Sigmoid colon (tissue), 7 donors: ENCODE data around the gene MYL5. TPM values are rescaled to one million over a fixed set of nuclear protein-coding genes. Genes with fewer than 3 reads are reported as not detected.

Experiments
- DNase-seq: peaks from one replicate; pipeline ENCODE4 v3.0.0-alpha.2; 2019
- H3K27ac ChIP-seq, 4 donors: fragments of 200-600 bp; sonication (generic); one replicate each; pipeline ENCODE4 v1.5.1; 2016 to 2019; ENCODE audit warnings: mild to moderate bottlenecking in 1 of 4
- H3K27me3 ChIP-seq, 3 donors: fragments of 200-600 bp; sonication (generic); one replicate each; pipeline ENCODE4 v1.5.1; 2019; ENCODE audit warnings: mild to moderate bottlenecking in 1 of 3
- H3K36me3 ChIP-seq, 4 donors: fragments of 200-600 bp; sonication (generic); one replicate each; pipeline ENCODE4 v1.5.1; 2016 to 2019
- H3K4me1 ChIP-seq, 4 donors: fragments of 200-600 bp; sonication (generic); one replicate each; pipeline ENCODE4 v1.5.1; 2017 to 2019
- H3K4me3 ChIP-seq, 4 donors: fragments of 200-600 bp; sonication (generic); one replicate each; pipeline ENCODE4 v1.5.1; 2017 to 2019; ENCODE audit warnings: mild to moderate bottlenecking in 2 of 4, moderate library complexity in 1 of 4
- H3K9me3 ChIP-seq, 4 donors: fragments of 200-600 bp in 3 of 4; sonication (generic) in 3 of 4; one replicate each; pipeline versions ENCODE4 v1.5.1 to v1.6.1; 2013 to 2019
- EP300 ChIP-seq, 4 donors: sonication (generic); formaldehyde crosslinking; IDR thresholded peaks; one replicate each; pipeline ENCODE4 v1.6.1; 2017; ENCODE audit warnings: antibody characterized with exemption in 4 of 4
- POLR2A ChIP-seq, 2 donors: fragments of 450-650 bp; IDR thresholded peaks; one replicate each; pipeline ENCODE4 v1.6.1; 2016; ENCODE audit warnings: antibody characterized with exemption in 2 of 2, mild to moderate bottlenecking in 2 of 2, moderate library complexity in 2 of 2
- POLR2AphosphoS5 ChIP-seq, 4 donors: sonication (generic); formaldehyde crosslinking; IDR thresholded peaks; one replicate each; pipeline ENCODE4 v1.6.1; 2017; ENCODE audit warnings: antibody characterized with exemption in 4 of 4
- WGBS, 2 donors: extraction: QIAGEN DNeasy Blood & Tissue Kit; methylation state at CpG; one replicate each; pipeline ENCODE4 v1.1.7; 2013; 5-methylcytosine and 5-hydroxymethylcytosine counted together
- intact Hi-C: fragments of 100-400 bp; cut with DNase I; formaldehyde crosslinking; loops from one replicate; pipeline ENCODE4 v1.15.1; 2023
- polyA plus RNA-seq, 3 donors: library from polyadenylated mRNA; stranded (reverse); fragments of 200-250 nt; gene quantifications; one replicate each; pipeline ENCODE4 v1.2.3, GENCODE V29; 2013
- total RNA-seq, 4 donors: library from RNA; depleted of rRNA; stranded (reverse); fragments of >200 nt; gene quantifications; one replicate each; pipeline ENCODE4 v1.1.0, GENCODE V29; 2016
- TF ChIP-seq, protein P1 (sequence below), 4 experiments: fragments of 450-650 bp in 3 of 4; fragments of 200-600 bp in 1 of 4; IDR thresholded peaks; one replicate each; pipeline ENCODE4 v1.5.1; 2016 to 2019; ENCODE audit warnings: antibody characterized with exemption in 4 of 4, mild to moderate bottlenecking in 3 of 4, moderate library complexity in 2 of 4
- donor health status: healthy with polysubstance abuse.
- donor health status: Bipolar disorder and iron deficiency.
- donor health status: healthy.

The MYL5 gene
- total and polyA plus RNA-seq, 7 donors = 5.7 to 29.7 (median 11.7) TPM

DNA sequence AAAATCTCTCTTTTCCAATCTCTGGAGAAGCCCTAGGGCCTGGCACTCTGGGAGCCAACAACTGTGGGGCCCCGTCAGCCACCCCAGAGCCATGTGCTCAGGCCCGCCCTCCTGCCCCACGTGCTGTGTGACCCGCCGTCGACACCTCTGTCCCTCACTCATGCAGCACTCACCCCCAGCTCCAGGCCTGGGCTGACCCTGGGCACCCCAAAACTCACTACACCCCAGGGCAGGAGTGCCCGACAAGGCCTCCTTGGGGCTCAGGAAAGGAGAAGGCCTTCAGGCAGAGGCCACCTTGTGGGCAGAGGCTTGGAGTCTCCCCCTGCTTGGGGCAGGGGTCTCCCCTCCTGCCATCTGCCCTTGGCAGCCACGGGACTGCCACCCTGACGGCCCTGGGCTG is 5.7 kb downstream of the MYL5 start:
- Histone ChIP-seq H3K27ac (peak overlapping the region in 1 of 4 donors; percentile 35), H3K9me3 (no peaks in the 10 kb centered on the region), H3K27me3 (peaks cover 8 to 55% (median 33%) of the 10 kb centered on the region in 3 donors), H3K36me3 (no peaks in the 10 kb centered on the region), H3K4me1 (peaks cover 0 to 30% (median 15%) of the 10 kb centered on the region in 4 donors), H3K4me3 (no peak overlapping the region)
- TF ChIP-seq EP300 (IDR thresholded peaks at IDR 0.05) = no peak
- no peak for TF ChIP-seq POLR2A (IDR thresholded peaks at IDR 0.05)
- TF ChIP-seq, protein P1, sequence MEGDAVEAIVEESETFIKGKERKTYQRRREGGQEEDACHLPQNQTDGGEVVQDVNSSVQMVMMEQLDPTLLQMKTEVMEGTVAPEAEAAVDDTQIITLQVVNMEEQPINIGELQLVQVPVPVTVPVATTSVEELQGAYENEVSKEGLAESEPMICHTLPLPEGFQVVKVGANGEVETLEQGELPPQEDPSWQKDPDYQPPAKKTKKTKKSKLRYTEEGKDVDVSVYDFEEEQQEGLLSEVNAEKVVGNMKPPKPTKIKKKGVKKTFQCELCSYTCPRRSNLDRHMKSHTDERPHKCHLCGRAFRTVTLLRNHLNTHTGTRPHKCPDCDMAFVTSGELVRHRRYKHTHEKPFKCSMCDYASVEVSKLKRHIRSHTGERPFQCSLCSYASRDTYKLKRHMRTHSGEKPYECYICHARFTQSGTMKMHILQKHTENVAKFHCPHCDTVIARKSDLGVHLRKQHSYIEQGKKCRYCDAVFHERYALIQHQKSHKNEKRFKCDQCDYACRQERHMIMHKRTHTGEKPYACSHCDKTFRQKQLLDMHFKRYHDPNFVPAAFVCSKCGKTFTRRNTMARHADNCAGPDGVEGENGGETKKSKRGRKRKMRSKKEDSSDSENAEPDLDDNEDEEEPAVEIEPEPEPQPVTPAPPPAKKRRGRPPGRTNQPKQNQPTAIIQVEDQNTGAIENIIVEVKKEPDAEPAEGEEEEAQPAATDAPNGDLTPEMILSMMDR (IDR thresholded peaks at IDR 0.05) = no peak
- TF ChIP-seq POLR2AphosphoS5 (IDR thresholded peaks at IDR 0.05) = no peak
- 71 to 87% methylated on average over 9 of the region's 9 CpGs for WGBS, 2 donors
- intact Hi-C loops = no loop called here
- DNase-seq = no peak

DNA sequence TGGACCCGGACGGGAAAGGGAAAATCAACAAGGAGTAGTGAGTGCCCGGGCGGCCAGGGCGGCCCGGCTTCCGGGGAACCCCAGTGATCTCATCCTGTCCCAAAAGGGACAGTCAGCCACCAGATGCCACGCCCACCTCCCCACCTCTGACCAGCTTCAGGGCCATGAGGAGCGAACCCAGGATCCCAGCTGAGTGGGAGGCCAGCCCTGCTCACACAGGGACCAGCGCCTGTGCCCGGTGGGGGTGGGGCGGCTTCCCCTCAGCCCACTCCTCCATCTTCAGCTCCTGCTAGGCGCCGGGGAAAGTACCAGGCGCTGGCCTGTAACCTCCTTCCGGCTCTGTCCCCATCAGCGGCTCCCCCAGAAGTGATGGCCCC is 6.2 kb downstream of the MYL5 start:
- Histone ChIP-seq H3K9me3 (no peaks in the 10 kb centered on the region), H3K4me3 (peak overlapping the region in 3 of 4 donors; percentile 35 to 56 (median 52)), H3K4me1 (peaks cover 0 to 25% (median 11%) of the 10 kb centered on the region in 4 donors), H3K36me3 (no peaks in the 10 kb centered on the region), H3K27ac (peak overlapping the region in 2 of 4 donors; percentile 35 to 47), H3K27me3 (peaks cover 8 to 55% (median 33%) of the 10 kb centered on the region in 3 donors)
- intact Hi-C loops = no loop called here
- WGBS, 2 donors = 72 to 82% methylated on average over 17 of the region's 17 CpGs
- no peak for TF ChIP-seq POLR2AphosphoS5 (IDR thresholded peaks at IDR 0.05)
- no peak for TF ChIP-seq POLR2A (IDR thresholded peaks at IDR 0.05)
- TF ChIP-seq, protein P1 (IDR thresholded peaks at IDR 0.05) = no peak
- TF ChIP-seq EP300 (IDR thresholded peaks at IDR 0.05) = no peak
- DNase-seq = peak; percentile 71

DNA sequence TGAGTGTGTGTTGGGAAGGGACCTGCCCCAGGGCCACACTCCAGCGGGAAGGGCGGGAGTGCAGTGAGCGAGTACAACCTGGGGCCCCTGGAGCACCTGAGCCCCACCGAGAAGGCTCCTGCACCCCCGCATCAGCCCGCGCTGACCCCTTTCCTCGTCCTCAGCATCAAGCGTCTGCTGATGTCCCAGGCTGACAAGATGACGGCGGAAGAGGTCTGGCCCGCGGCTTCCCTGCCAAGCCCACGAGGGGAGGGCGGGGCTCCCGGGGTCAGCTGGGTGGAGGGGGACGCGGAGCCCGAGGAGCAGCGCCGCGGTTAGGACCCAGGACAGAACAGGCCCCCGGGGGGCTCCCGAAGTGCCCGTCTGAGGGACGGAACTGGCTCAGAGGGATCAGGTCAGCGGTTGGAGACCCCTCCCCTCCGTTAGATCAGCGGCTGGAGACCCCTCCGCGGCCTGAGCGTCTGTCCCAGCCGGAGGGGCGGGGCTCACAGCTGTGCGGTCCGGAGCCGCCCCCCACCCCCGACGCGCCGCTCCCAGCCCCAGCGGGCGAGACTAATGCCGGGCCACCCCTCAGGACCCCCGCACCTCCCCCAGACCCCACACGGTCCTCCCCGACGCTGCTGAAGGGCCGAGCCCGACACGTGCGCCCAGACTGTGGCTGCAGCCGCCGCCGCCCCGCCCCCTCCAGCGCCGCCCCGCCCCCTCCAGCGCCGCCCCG is 6.7 kb downstream of the MYL5 start:
- Histone ChIP-seq H3K4me3 (peak overlapping the region; percentile 35 to 56 (median 44)), H3K36me3 (no peaks in the 10 kb centered on the region), H3K4me1 (peaks cover 0 to 20% (median 9%) of the 10 kb centered on the region in 4 donors), H3K9me3 (no peaks in the 10 kb centered on the region), H3K27ac (peak overlapping the region in 2 of 4 donors; percentile 35 to 47), H3K27me3 (peaks cover 8 to 55% (median 33%) of the 10 kb centered on the region in 3 donors)
- peak; percentile 89 for DNase-seq
- intact Hi-C loops = no loop called here
- TF ChIP-seq, protein P1 (IDR thresholded peaks at IDR 0.05) = no peak
- TF ChIP-seq EP300 (IDR thresholded peaks at IDR 0.05) (no peak), POLR2A (IDR thresholded peaks at IDR 0.05) (no peak), POLR2AphosphoS5 (IDR thresholded peaks at IDR 0.05) (no peak)
- WGBS, 2 donors = 27 to 28% methylated on average over 60 to 62 of the region's 62 CpGs

DNA sequence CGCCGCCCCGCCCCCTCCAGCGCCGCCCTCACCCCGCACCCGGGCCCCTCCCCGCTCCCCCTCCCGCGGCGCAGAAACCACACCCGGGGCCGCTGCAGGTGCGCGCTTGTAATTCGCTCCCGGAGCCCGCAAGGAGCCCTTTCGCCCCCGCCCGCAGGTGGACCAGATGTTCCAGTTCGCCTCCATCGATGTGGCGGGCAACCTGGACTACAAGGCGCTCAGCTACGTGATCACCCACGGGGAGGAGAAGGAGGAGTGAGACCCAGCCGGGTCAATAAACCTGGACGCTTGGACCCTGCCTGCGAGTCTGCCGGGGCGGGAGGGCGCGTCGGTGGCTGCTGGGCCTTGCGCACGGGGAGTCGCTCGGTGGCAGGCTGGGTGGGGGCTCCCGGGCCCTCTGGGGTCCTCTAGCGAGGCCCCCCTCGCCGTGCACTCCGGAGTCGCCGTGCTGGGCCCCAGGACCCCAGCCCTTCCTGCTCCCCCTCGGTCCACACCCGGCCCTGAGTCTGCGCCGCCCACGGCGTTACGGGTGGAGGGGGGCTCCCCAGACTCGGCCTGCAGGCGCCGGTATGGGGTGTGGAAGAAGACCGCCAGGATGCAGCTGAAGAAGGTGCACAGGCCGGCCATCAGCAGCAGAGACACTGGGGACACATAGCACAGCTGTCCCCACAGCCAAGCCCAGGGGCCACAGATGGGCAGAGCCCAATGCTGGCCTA is 7.6 kb downstream of the MYL5 start:
- DNase-seq = peak; percentile 77
- WGBS, 2 donors = 32 to 79% methylated on average over 58 of the region's 58 CpGs
- intact Hi-C loops = no loop called here
- H3K27me3 ChIP-seq = peaks cover 8 to 55% (median 33%) of the 10 kb centered on the region in 3 donors
- peaks cover 0 to 22% (median 9%) of the 10 kb centered on the region in 4 donors for H3K4me1 ChIP-seq
- H3K27ac ChIP-seq = no peak overlapping the region
- no peaks in the 10 kb centered on the region for H3K36me3 ChIP-seq
- H3K9me3 ChIP-seq = no peaks in the 10 kb centered on the region
- TF ChIP-seq POLR2AphosphoS5 (IDR thresholded peaks at IDR 0.05) (no peak), POLR2A (IDR thresholded peaks at IDR 0.05) (no peak), EP300 (IDR thresholded peaks at IDR 0.05) (no peak)
- TF ChIP-seq, protein P1 (IDR thresholded peaks at IDR 0.05) = no peak
- H3K4me3 ChIP-seq = peak overlapping the region in 1 of 4 donors; percentile 22
